DOHH2 (cell line): Measurements from ENCODE around the gene RAMP1.

ENCODE experiments used
- CTCF ChIP-seq: fragments of 200-600 bp; sonication (generic); IDR thresholded peaks from one replicate; pipeline ENCODE4 v1.5.1; 2014; ENCODE audit warnings: antibody characterized with exemption, mild to moderate bottlenecking, low read depth, low read length; ENCODE audit not compliant: poor library complexity, severe bottlenecking
- EZH2phosphoT487 ChIP-seq: fragments of 200-600 bp; sonication (generic); IDR thresholded peaks from 2 replicates; pipeline ENCODE4 v1.6.1; 2017; ENCODE audit warnings: borderline replicate concordance, mild to moderate bottlenecking, antibody characterized with exemption, low read length, moderate library complexity, mixed read lengths

GRCh38 chr2:237815637-237816036 is 43.8 kb upstream of the RAMP1 start:
- no peak for TF ChIP-seq CTCF
- TF ChIP-seq EZH2phosphoT487: no peak
